GM12878 (cell line): ENCODE results near the gene IQCC. TPM values are rescaled to one million over a fixed set of nuclear protein-coding genes. Genes with fewer than 3 reads are reported as not detected.

ENCODE experiments used
- BCL11A ChIP-seq: IDR thresholded peaks from 2 replicates; pipeline ENCODE4 v1.6.1; 2011; ENCODE audit warnings: low read depth, low read length
- CHD2 ChIP-seq: IDR thresholded peaks from 2 replicates; pipeline ENCODE4 v1.6.1; 2011; ENCODE audit warnings: low read depth, low read length, improper control_type of control experiment, borderline replicate concordance
- CTCF ChIP-seq, 3 experiments: IDR thresholded peaks in 2 of 3; conservative IDR thresholded peaks in 1 of 3; 2 replicates each; pipeline ENCODE4 v1.5.1; 2011; ENCODE audit warnings: low read depth in 3 of 3, low read length in 3 of 3, mild to moderate bottlenecking in 3 of 3, control low read depth in 2 of 3, moderate library complexity in 2 of 3, inconsistent platforms in 1 of 3, mixed read lengths in 1 of 3; ENCODE audit not compliant: control insufficient read depth in 2 of 3, insufficient read depth in 1 of 3; ENCODE audit errors: extremely low read depth in 1 of 3
- EED ChIP-seq: sonication (generic); IDR thresholded peaks from 2 replicates; pipeline ENCODE4 v1.6.1; 2016; ENCODE audit warnings: antibody characterized with exemption, low read depth
- FOXM1 ChIP-seq: IDR thresholded peaks from 2 replicates; pipeline ENCODE4 v1.6.1; 2012; ENCODE audit warnings: low read depth, mild to moderate bottlenecking, inconsistent platforms, low read length, moderate library complexity
- HDAC6 ChIP-seq: fragments of 200-600 bp; sonication (generic); IDR thresholded peaks from one replicate; pipeline ENCODE4 v1.8.0; 2017; ENCODE audit warnings: antibody characterized with exemption; ENCODE audit not compliant: unreplicated experiment
- HDGF ChIP-seq: fragments of 450-650 bp; IDR thresholded peaks from 2 replicates; pipeline ENCODE4 v1.6.1; 2016; ENCODE audit warnings: antibody characterized with exemption
- IKZF1 ChIP-seq: fragments of 450-650 bp; conservative IDR thresholded peaks from 2 replicates; pipeline ENCODE4 v1.6.1; 2017; ENCODE audit warnings: antibody characterized with exemption, mild to moderate bottlenecking
- IRF4 ChIP-seq: IDR thresholded peaks from 2 replicates; pipeline ENCODE4 v1.6.1; 2011; ENCODE audit warnings: low read depth, low read length
- JUNB ChIP-seq: IDR thresholded peaks from 2 replicates; pipeline ENCODE4 v1.6.1; 2016; ENCODE audit warnings: antibody characterized with exemption, mild to moderate bottlenecking
- KDM1A ChIP-seq: fragments of 200-600 bp; sonication (generic); IDR thresholded peaks from 2 replicates; pipeline ENCODE4 v1.6.1; 2016; ENCODE audit warnings: borderline replicate concordance
- KLF5 ChIP-seq: fragments of 450-650 bp; IDR thresholded peaks from 2 replicates; pipeline ENCODE4 v1.6.1; 2014; ENCODE audit warnings: mild to moderate bottlenecking; ENCODE audit not compliant: partially characterized antibody
- MTA2 ChIP-seq: fragments of 450-650 bp; IDR thresholded peaks from 2 replicates; pipeline ENCODE4 v1.6.1; 2016; ENCODE audit warnings: low read depth, mild to moderate bottlenecking, moderate library complexity
- NFIC ChIP-seq: IDR thresholded peaks from 2 replicates; pipeline ENCODE4 v1.6.1; 2012; ENCODE audit warnings: low read depth, mild to moderate bottlenecking, inconsistent platforms, low read length, moderate library complexity
- NFYA ChIP-seq: IDR thresholded peaks from 2 replicates; pipeline ENCODE4 v1.6.1; 2011; ENCODE audit warnings: low read depth, mild to moderate bottlenecking, low read length, improper control_type of control experiment, borderline replicate concordance
- NR2C1 ChIP-seq: fragments of 450-650 bp; IDR thresholded peaks from 2 replicates; pipeline ENCODE4 v1.6.1; 2017; ENCODE audit warnings: antibody characterized with exemption, mild to moderate bottlenecking, moderate library complexity
- NR2F1 ChIP-seq: fragments of 450-650 bp; conservative IDR thresholded peaks from 2 replicates; pipeline ENCODE4 v1.6.1; 2017; ENCODE audit warnings: mild to moderate bottlenecking
- PML ChIP-seq: IDR thresholded peaks from 2 replicates; pipeline ENCODE4 v1.6.1; 2012; ENCODE audit warnings: low read length, inconsistent platforms
- RAD21 ChIP-seq: IDR thresholded peaks from 2 replicates; pipeline ENCODE4 v1.6.1; 2011; ENCODE audit warnings: mild to moderate bottlenecking, low read depth, low read length, moderate library complexity; ENCODE audit not compliant: insufficient read depth
- RELA ChIP-seq: fragments of 450-650 bp; IDR thresholded peaks from 2 replicates; pipeline ENCODE4 v1.8.0; 2014; ENCODE audit warnings: borderline replicate concordance; ENCODE audit not compliant: partially characterized antibody
- RFX5 ChIP-seq: IDR thresholded peaks from 2 replicates; pipeline ENCODE4 v1.6.1; 2011; ENCODE audit warnings: low read depth, low read length, improper control_type of control experiment
- SIX5 ChIP-seq: IDR thresholded peaks from 2 replicates; pipeline ENCODE4 v1.6.1; 2011; ENCODE audit warnings: mild to moderate bottlenecking, low read depth, low read length, moderate library complexity; ENCODE audit not compliant: severe bottlenecking
- SPI1 ChIP-seq: IDR thresholded peaks from 2 replicates; pipeline ENCODE4 v1.6.1; 2011; ENCODE audit warnings: low read depth, mild to moderate bottlenecking, low read length, moderate library complexity, borderline replicate concordance; ENCODE audit not compliant: insufficient read depth
- SREBF1 ChIP-seq: IDR thresholded peaks from 2 replicates; pipeline ENCODE4 v1.6.1; 2012; ENCODE audit warnings: mild to moderate bottlenecking, low read length
- SREBF2 ChIP-seq: IDR thresholded peaks from 2 replicates; pipeline ENCODE4 v1.6.1; 2012; ENCODE audit warnings: mild to moderate bottlenecking, low read length
- SRF ChIP-seq, 2 experiments: IDR thresholded peaks; 2 replicates each; pipeline ENCODE4 v1.6.1; 2011; ENCODE audit warnings: low read depth in 2 of 2, low read length in 2 of 2, mild to moderate bottlenecking in 1 of 2, moderate library complexity in 1 of 2
- TCF3 ChIP-seq: IDR thresholded peaks from 2 replicates; pipeline ENCODE4 v1.6.1; 2012; ENCODE audit warnings: low read depth, mild to moderate bottlenecking, low read length, borderline replicate concordance; ENCODE audit not compliant: insufficient read depth
- ZNF384 ChIP-seq: IDR thresholded peaks from 2 replicates; pipeline ENCODE4 v1.6.1; 2012; ENCODE audit warnings: low read depth, mild to moderate bottlenecking, low read length, improper control_type of control experiment, borderline replicate concordance
- polyA plus RNA-seq, 11 experiments: library from polyadenylated mRNA; depleted of rRNA in 4 of 11; unstranded in 6 of 11; stranded (reverse) in 5 of 11; fragments of >200 nt; fragmentation: Nextera tagmentation in 4 of 11; fragmentation: Illumina TruSeq in 1 of 11; extraction: Ambion mirVana in 4 of 11; extraction: Trizol in 1 of 11; gene quantifications; 1 replicate in 1 of 11; 2 replicates in 10 of 11; pipeline versions ENCODE4 v1.2.1 to v1.2.3, GENCODE V29; 2011 to 2016; ENCODE audit warnings: inconsistent platforms in 2 of 11, missing spikeins in 2 of 11, low read depth in 1 of 11
- total RNA-seq, 4 experiments: library from RNA; depleted of rRNA in 3 of 4; stranded (reverse); fragments of >200 nt in 3 of 4; fragmentation: Illumina TruSeq in 1 of 4; extraction: Trizol in 1 of 4; gene quantifications; 2 replicates each; pipeline versions ENCODE4 v1.2.1 to v1.2.3, GENCODE V29; 2013 to 2021
- TF ChIP-seq, protein P1 (sequence below): fragments of 150-350 bp; IDR thresholded peaks from 2 replicates; pipeline ENCODE4 v1.6.1; 2014; ENCODE audit warnings: mild to moderate bottlenecking, low read depth, low read length
- TF ChIP-seq, protein P2 (sequence below): fragments of 450-650 bp; IDR thresholded peaks from 2 replicates; pipeline ENCODE4 v1.6.1; 2017; ENCODE audit warnings: borderline replicate concordance

The IQCC gene
- total and polyA plus RNA-seq, 10 of the 15 experiments (the other 5 are each of a cell fraction or from before 2014, with no cell fraction given): 2.1 to 6.8 (median 4.9) TPM

GRCh38 chr1:32242341-32242851, 36.9 kb downstream of the IQCC start (continued):
- TF ChIP-seq BCL11A (no peak), FOXM1 (no peak), SPI1 (peak; percentile 35; the same call in 1 of the 2 replicates), HDGF (peak; percentile 77; the same call in 1 of the 2 replicates), JUNB (no peak), NFIC (no peak), IRF4 (no peak), MTA2 (no peak; the same call in 1 of the 2 replicates), SRF (IDR thresholded peaks at IDR 0.05; ENCODE audit: low read depth in 2 of 2, low read length in 2 of 2) (no peak), TCF3 (no peak), CHD2 (no peak), NR2C1 (no peak), KLF5 (no peak), SREBF1 (no peak), NR2F1 (no peak), KDM1A (no peak), CTCF (IDR thresholded peaks at IDR 0.05 in 2 of 3, conservative IDR thresholded peaks at IDR 0.05 in 1 of 3; ENCODE audit: control insufficient read depth in 2 of 3, extremely low read depth in 1 of 3, insufficient read depth in 1 of 3, low read depth in 3 of 3, low read length in 3 of 3) (0 out of 6 replicates have a peak, but pooled peaks of 1 of the 3 experiments have one; percentile 0), RFX5 (no peak), PML (no peak), RAD21 (no peak), RELA (no peak), IKZF1 (peak; percentile 43; the same call in 1 of the 2 replicates), HDAC6 (no peak), SIX5 (no peak), NFYA (no peak), EED (0 out of 2 replicates have a peak, but pooled peaks have one; percentile 45), SREBF2 (no peak), ZNF384 (no peak)
- TF ChIP-seq, protein P1, sequence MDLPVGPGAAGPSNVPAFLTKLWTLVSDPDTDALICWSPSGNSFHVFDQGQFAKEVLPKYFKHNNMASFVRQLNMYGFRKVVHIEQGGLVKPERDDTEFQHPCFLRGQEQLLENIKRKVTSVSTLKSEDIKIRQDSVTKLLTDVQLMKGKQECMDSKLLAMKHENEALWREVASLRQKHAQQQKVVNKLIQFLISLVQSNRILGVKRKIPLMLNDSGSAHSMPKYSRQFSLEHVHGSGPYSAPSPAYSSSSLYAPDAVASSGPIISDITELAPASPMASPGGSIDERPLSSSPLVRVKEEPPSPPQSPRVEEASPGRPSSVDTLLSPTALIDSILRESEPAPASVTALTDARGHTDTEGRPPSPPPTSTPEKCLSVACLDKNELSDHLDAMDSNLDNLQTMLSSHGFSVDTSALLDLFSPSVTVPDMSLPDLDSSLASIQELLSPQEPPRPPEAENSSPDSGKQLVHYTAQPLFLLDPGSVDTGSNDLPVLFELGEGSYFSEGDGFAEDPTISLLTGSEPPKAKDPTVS: no peak
- TF ChIP-seq, protein P2, sequence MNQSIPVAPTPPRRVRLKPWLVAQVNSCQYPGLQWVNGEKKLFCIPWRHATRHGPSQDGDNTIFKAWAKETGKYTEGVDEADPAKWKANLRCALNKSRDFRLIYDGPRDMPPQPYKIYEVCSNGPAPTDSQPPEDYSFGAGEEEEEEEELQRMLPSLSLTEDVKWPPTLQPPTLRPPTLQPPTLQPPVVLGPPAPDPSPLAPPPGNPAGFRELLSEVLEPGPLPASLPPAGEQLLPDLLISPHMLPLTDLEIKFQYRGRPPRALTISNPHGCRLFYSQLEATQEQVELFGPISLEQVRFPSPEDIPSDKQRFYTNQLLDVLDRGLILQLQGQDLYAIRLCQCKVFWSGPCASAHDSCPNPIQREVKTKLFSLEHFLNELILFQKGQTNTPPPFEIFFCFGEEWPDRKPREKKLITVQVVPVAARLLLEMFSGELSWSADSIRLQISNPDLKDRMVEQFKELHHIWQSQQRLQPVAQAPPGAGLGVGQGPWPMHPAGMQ: no peak
